ENCODE measurements around the gene ARHGEF37.
"Not testable (repeated sequence)": the region's sequence is repeated elsewhere in the genome, so short reads cannot be mapped to it uniquely, and the experiment has no call there.

ARHGEF37 gene

GRCh38 chr5:149581192-149581861, at the start of gene ARHGEF37:
Gene ARHGEF37, plus strand, starts transcription at chr5:149581498. Its CDS starts 16,272 bp downstream, at chr5:149597770.
- peak; percentile 85 for DNase-seq

- no peak for DNase-seq
Observed at GRCh38 chr5:149532413-149532812, 48.9 kb upstream of the ARHGEF37 start.

GRCh38 chr5:149535787-149536186, 45.5 kb upstream of the ARHGEF37 start:
- DNase-seq: not testable (repeated sequence)

- no peak for DNase-seq
Observed at GRCh38 chr5:149537374-149537975, 43.8 kb upstream of the ARHGEF37 start.

GRCh38 chr5:149540089-149540488, 41.2 kb upstream of the ARHGEF37 start:
- no peak for DNase-seq

GRCh38 chr5:149541893-149542292, 39.4 kb upstream of the ARHGEF37 start:
- no peak for DNase-seq

- DNase-seq: no peak
Observed at GRCh38 chr5:149543361-149544027, 37.8 kb upstream of the ARHGEF37 start.

- DNase-seq: no peak
Observed at GRCh38 chr5:149544028-149544420, 37.3 kb upstream of the ARHGEF37 start.

- DNase-seq: no peak
Observed at GRCh38 chr5:149545327-149545726, 36.0 kb upstream of the ARHGEF37 start.

- DNase-seq: no peak
Observed at GRCh38 chr5:149546974-149547373, 34.3 kb upstream of the ARHGEF37 start.

- peak; percentile 46 for DNase-seq
Observed at GRCh38 chr5:149549461-149550267, 31.6 kb upstream of the ARHGEF37 start.

GRCh38 chr5:149550268-149550583, 31.1 kb upstream of the ARHGEF37 start:
- no peak for DNase-seq

- DNase-seq: no peak
Observed at GRCh38 chr5:149550594-149551226, 30.6 kb upstream of the ARHGEF37 start.

- DNase-seq: peak; percentile 99
Observed at GRCh38 chr5:149551227-149552037, 29.9 kb upstream of the ARHGEF37 start, which contains the start of gene CSNK1A1. Gene CSNK1A1, minus strand, starts transcription at chr5:149551439. Its CDS starts 475 bp downstream, at chr5:149550964.

- DNase-seq: no peak
Observed at GRCh38 chr5:149552038-149552494, 29.2 kb upstream of the ARHGEF37 start.

GRCh38 chr5:149552553-149553160, 28.6 kb upstream of the ARHGEF37 start:
- DNase-seq: no peak

- DNase-seq: no peak
Observed at GRCh38 chr5:149559706-149560105, 21.6 kb upstream of the ARHGEF37 start.

GRCh38 chr5:149561848-149562247, 19.4 kb upstream of the ARHGEF37 start:
- no peak for DNase-seq

- DNase-seq: no peak
Observed at GRCh38 chr5:149563466-149563865, 17.8 kb upstream of the ARHGEF37 start.

- not testable (repeated sequence) for DNase-seq
Observed at GRCh38 chr5:149564542-149565140, 16.7 kb upstream of the ARHGEF37 start.

GRCh38 chr5:149567226-149567625, 14.1 kb upstream of the ARHGEF37 start:
- DNase-seq: no peak

Measured in left hindlimb (tissue), 1 donor.